Endothelial cell of umbilical vein (primary cell): ENCODE results near the gene SLC17A9. TPM values are rescaled to one million over a fixed set of nuclear protein-coding genes. Genes with fewer than 3 reads are reported as not detected.

Source experiments
- BruUV-seq: library from RNA; stranded (reverse); fragments of 400-500 nt; replicated peaks from 2 replicates; lab custom pipeline; 2021; lab: Mats Ljungman, UMichigan
- CTCF ChIA-PET: fragments of 300-600, 350-600 bp; sonication (Branson Sonifier 250); formaldehyde crosslinking; loops from one replicate; lab custom pipeline; 2021; ENCODE audit warnings: antibody characterized with exemption, inconsistent platforms; lab: Charles Lee
- POLR2A ChIA-PET: fragments of 300-600, 350-600 bp; sonication (Branson Sonifier 250); formaldehyde crosslinking; loops from one replicate; lab custom pipeline; 2021; ENCODE audit warnings: antibody characterized with exemption, inconsistent platforms; lab: Charles Lee
- DNase-seq: peaks from one replicate; pipeline ENCODE4 v3.0.0-alpha.2; 2011; ENCODE audit warnings: low read depth, low spot score
- FAIRE-seq: peaks from 2 replicates; lab custom pipeline; 2011; peaks lifted over from hg19 to GRCh38; lab: Jason Lieb, UNC
- H2AFZ ChIP-seq: 2 replicates; pipeline ENCODE4 v1.6.0; 2012; ENCODE audit warnings: low read depth, low read length, control low read depth, inconsistent platforms
- H3K27ac ChIP-seq: 2 replicates; pipeline ENCODE4 v1.5.1; 2011; ENCODE audit warnings: low read depth, mild to moderate bottlenecking, control low read depth, low read length, moderate library complexity; ENCODE audit not compliant: insufficient read depth
- H3K27me3 ChIP-seq, 2 experiments: 2 replicates each; pipeline versions ENCODE4 v1.6.0 to v1.6.1; 2011; ENCODE audit warnings: low read length in 2 of 2, mixed read lengths in 1 of 2; ENCODE audit not compliant: control insufficient read depth in 2 of 2, insufficient read depth in 2 of 2
- H3K36me3 ChIP-seq, 2 experiments: 2 replicates in 1 of 2; 3 replicates in 1 of 2; pipeline ENCODE4 v1.5.1; 2011; ENCODE audit warnings: low read length in 2 of 2, mild to moderate bottlenecking in 1 of 2, moderate library complexity in 1 of 2; ENCODE audit not compliant: control insufficient read depth in 2 of 2, insufficient read depth in 2 of 2; ENCODE audit errors: extremely low read depth in 1 of 2
- H3K4me1 ChIP-seq: 3 replicates; pipeline ENCODE4 v1.5.1; 2011; ENCODE audit warnings: mild to moderate bottlenecking, low read length; ENCODE audit not compliant: control insufficient read depth, insufficient read depth; ENCODE audit errors: extremely low read depth
- H3K4me2 ChIP-seq: 2 replicates; pipeline ENCODE4 v1.6.1; 2011; ENCODE audit warnings: low read length, control low read depth, mixed read lengths; ENCODE audit not compliant: insufficient read depth
- H3K4me3 ChIP-seq, 3 experiments: fragments of 200-600 bp in 1 of 3; sonication (generic), shearing (Covaris generic) in 1 of 3; replicated peaks in 1 of 3; 2 replicates each; pipeline ENCODE4 v1.5.1; 2011 to 2016; ENCODE audit warnings: control low read depth in 3 of 3, low read length in 3 of 3, mild to moderate bottlenecking in 2 of 3, inconsistent platforms in 1 of 3, low read depth in 1 of 3, moderate library complexity in 1 of 3; ENCODE audit not compliant: insufficient read depth in 1 of 3
- H3K79me2 ChIP-seq: 2 replicates; pipeline ENCODE4 v1.6.0; 2012; ENCODE audit warnings: low read length, inconsistent platforms; ENCODE audit not compliant: control insufficient read depth, insufficient read depth
- H3K9ac ChIP-seq: replicated peaks from 2 replicates; pipeline ENCODE3; 2011; ENCODE audit warnings: low read length, control low read depth; ENCODE audit not compliant: insufficient read depth; ENCODE audit errors: extremely low read depth
- H3K9me1 ChIP-seq: replicated peaks from 3 replicates; pipeline ENCODE4 v1.6.0; 2011; ENCODE audit warnings: mild to moderate bottlenecking, low read length; ENCODE audit not compliant: control insufficient read depth, insufficient read depth; ENCODE audit errors: extremely low read depth
- H3K9me3 ChIP-seq: replicated peaks from 2 replicates; pipeline ENCODE4 v1.5.1; 2012; ENCODE audit warnings: low read length, inconsistent platforms; ENCODE audit not compliant: control insufficient read depth, insufficient read depth
- H4K20me1 ChIP-seq: replicated peaks from 2 replicates; pipeline ENCODE3; 2011; ENCODE audit warnings: mild to moderate bottlenecking, low read length; ENCODE audit not compliant: control insufficient read depth, insufficient read depth; ENCODE audit errors: extremely low read depth
- EZH2 ChIP-seq: IDR thresholded peaks from 2 replicates; pipeline ENCODE4 v1.6.1; 2012; ENCODE audit warnings: borderline replicate concordance, low read depth, mild to moderate bottlenecking, moderate library complexity, low read length, inconsistent platforms; ENCODE audit not compliant: severe bottlenecking
- FOS ChIP-seq: IDR thresholded peaks from 2 replicates; pipeline ENCODE4 v1.6.1; 2011; ENCODE audit warnings: mild to moderate bottlenecking, low read length, moderate library complexity, borderline replicate concordance; ENCODE audit not compliant: insufficient read depth
- GATA2 ChIP-seq: IDR thresholded peaks from 2 replicates; pipeline ENCODE4 v1.7.0; 2011; ENCODE audit warnings: low read depth, mild to moderate bottlenecking, moderate library complexity, mixed read lengths, low read length; ENCODE audit not compliant: insufficient read length, insufficient read depth
- JUN ChIP-seq: IDR thresholded peaks from 2 replicates; pipeline ENCODE4 v1.6.1; 2011; ENCODE audit warnings: borderline replicate concordance, low read depth; ENCODE audit not compliant: insufficient read length, insufficient read depth
- MAX ChIP-seq: IDR thresholded peaks from 2 replicates; pipeline ENCODE4 v1.6.1; 2011; ENCODE audit not compliant: insufficient read depth, insufficient read length
- MYC ChIP-seq: IDR thresholded peaks from one replicate; pipeline ENCODE4 v1.6.1; 2011; ENCODE audit warnings: mild to moderate bottlenecking, low read depth, low read length
- POLR2A ChIP-seq: IDR thresholded peaks from 2 replicates; pipeline ENCODE4 v1.6.1; 2012; ENCODE audit warnings: low read depth, mild to moderate bottlenecking, control low read depth, low read length
- POLR2AphosphoS5 ChIP-seq: IDR thresholded peaks from 2 replicates; pipeline ENCODE4 v1.6.1; 2012; ENCODE audit warnings: low read depth, mild to moderate bottlenecking, control low read depth, low read length, moderate library complexity; ENCODE audit not compliant: insufficient read depth
- dilution Hi-C: fragments of 300-500 bp; cut with MboI; formaldehyde crosslinking; loops from one replicate; pipeline ENCODE4 v1.15.0; 2019; ENCODE audit warnings: low sequenced_read_pairs; ENCODE audit not compliant: extremely low pct_ligation_motif_present
- intact Hi-C: fragments of 100-400 bp; cut with micrococcal nuclease; formaldehyde crosslinking; loops from one replicate; pipeline ENCODE4 v1.10.0; 2022
- polyA plus RNA-seq, 4 experiments: library from polyadenylated mRNA; depleted of rRNA in 3 of 4; stranded (reverse) in 3 of 4; unstranded in 1 of 4; fragments of >200 nt; gene quantifications; 2 replicates each; pipeline versions ENCODE4 v1.2.1 to v1.2.3, GENCODE V29; 2011 to 2012; ENCODE audit warnings: missing spikeins in 1 of 4
- total RNA-seq: library from RNA; stranded (reverse); gene quantifications from 2 replicates; pipeline ENCODE4 v1.2.3, GENCODE V29; 2021
- TF ChIP-seq, protein P1 (sequence below), 2 donors: IDR thresholded peaks; 1 replicate in 1 of 2; 2 replicates in 1 of 2; pipeline ENCODE4 v1.5.1; 2011; ENCODE audit warnings: low read length in 2 of 2, mild to moderate bottlenecking in 2 of 2, moderate library complexity in 2 of 2, control low read depth in 1 of 2, inconsistent platforms in 1 of 2, low read depth in 1 of 2; ENCODE audit not compliant: insufficient read depth in 1 of 2; ENCODE audit errors: extremely low read depth in 1 of 2

The SLC17A9 gene
- total and polyA plus RNA-seq, 2 donors (not counting 3 experiments of a cell fraction or from before 2014, with no cell fraction given) = 38.2 to 44.5 TPM

GRCh38 chr20:63015147-63015661, 62.7 kb downstream of the SLC17A9 start:
- H3K4me2 ChIP-seq = no peak overlapping the region
- no peaks in the 10 kb centered on the region for H3K9me1 ChIP-seq
- no peak overlapping the region for H3K4me3 ChIP-seq
- TF ChIP-seq FOS (no peak), GATA2 (no peak), MAX (no peak), MYC (no peak), EZH2 (no peak), JUN (no peak), POLR2AphosphoS5 (no peak), POLR2A (no peak)
- TF ChIP-seq, protein P1, sequence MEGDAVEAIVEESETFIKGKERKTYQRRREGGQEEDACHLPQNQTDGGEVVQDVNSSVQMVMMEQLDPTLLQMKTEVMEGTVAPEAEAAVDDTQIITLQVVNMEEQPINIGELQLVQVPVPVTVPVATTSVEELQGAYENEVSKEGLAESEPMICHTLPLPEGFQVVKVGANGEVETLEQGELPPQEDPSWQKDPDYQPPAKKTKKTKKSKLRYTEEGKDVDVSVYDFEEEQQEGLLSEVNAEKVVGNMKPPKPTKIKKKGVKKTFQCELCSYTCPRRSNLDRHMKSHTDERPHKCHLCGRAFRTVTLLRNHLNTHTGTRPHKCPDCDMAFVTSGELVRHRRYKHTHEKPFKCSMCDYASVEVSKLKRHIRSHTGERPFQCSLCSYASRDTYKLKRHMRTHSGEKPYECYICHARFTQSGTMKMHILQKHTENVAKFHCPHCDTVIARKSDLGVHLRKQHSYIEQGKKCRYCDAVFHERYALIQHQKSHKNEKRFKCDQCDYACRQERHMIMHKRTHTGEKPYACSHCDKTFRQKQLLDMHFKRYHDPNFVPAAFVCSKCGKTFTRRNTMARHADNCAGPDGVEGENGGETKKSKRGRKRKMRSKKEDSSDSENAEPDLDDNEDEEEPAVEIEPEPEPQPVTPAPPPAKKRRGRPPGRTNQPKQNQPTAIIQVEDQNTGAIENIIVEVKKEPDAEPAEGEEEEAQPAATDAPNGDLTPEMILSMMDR (IDR thresholded peaks at IDR 0.05; ENCODE audit: extremely low read depth in 1 of 2, insufficient read depth in 1 of 2, low read depth in 1 of 2, low read length in 2 of 2) = no peak
- H3K27ac ChIP-seq = no peak overlapping the region
- no peak for FAIRE-seq
- POLR2A ChIA-PET = no interaction called here
- no peaks in the 10 kb centered on the region for H3K4me1 ChIP-seq
- H3K36me3 ChIP-seq = no peaks in the 10 kb centered on the region
- no peaks in the 10 kb centered on the region for H4K20me1 ChIP-seq
- no peaks in the 10 kb centered on the region for H3K79me2 ChIP-seq
- CTCF ChIA-PET = interaction anchor here (1.6 kb wide), 1 partner anchor 43 kb away, joined by 11 read pairs; no protein-coding TSS in a partner anchor
- DNase-seq = no peak
- dilution Hi-C loops = no loop called here
- intact Hi-C loops = no loop called here
- no peak overlapping the region for H2AFZ ChIP-seq
- no peaks in the 10 kb centered on the region for H3K9me3 ChIP-seq
- H3K27me3 ChIP-seq = peaks cover 33 to 37% of the 10 kb centered on the region in 2 experiments
- H3K9ac ChIP-seq = no peak overlapping the region
- no TSS peak for BruUV-seq
